Liver (tissue), 9 donors: ENCODE measurements around the gene MAX. TPM values are rescaled to one million over a fixed set of nuclear protein-coding genes. Genes with fewer than 3 reads are reported as not detected.

ENCODE experiments used
- DNase-seq: peaks from one replicate; pipeline ENCODE4 v3.0.0-alpha.2; 2017; ENCODE audit warnings: low spot score
- H3K27ac ChIP-seq, 2 donors: one replicate each; pipeline ENCODE4 v1.7.0; 2013; ENCODE audit warnings: inconsistent platforms in 2 of 2, low read length in 2 of 2, control low read depth in 1 of 2, low read depth in 1 of 2, mild to moderate bottlenecking in 1 of 2
- H3K27me3 ChIP-seq, 4 donors: one replicate each; pipeline versions ENCODE4 v1.6.1 to v1.7.0; 2013; ENCODE audit warnings: low read length in 3 of 4, inconsistent platforms in 1 of 4, mild to moderate bottlenecking in 1 of 4, moderate library complexity in 1 of 4; ENCODE audit not compliant: control insufficient read depth in 4 of 4, insufficient read depth in 4 of 4
- H3K36me3 ChIP-seq, 4 donors: one replicate each; pipeline versions ENCODE4 v1.6.1 to v1.7.0; 2013; ENCODE audit warnings: low read length in 3 of 4, mild to moderate bottlenecking in 3 of 4, low read depth in 1 of 4, moderate library complexity in 1 of 4; ENCODE audit not compliant: control insufficient read depth in 4 of 4, insufficient read depth in 3 of 4
- H3K4me1 ChIP-seq, 4 donors: one replicate each; pipeline versions ENCODE4 v1.6.1 to v1.7.0; 2013; ENCODE audit warnings: low read length in 3 of 4, mild to moderate bottlenecking in 3 of 4, moderate library complexity in 1 of 4; ENCODE audit not compliant: control insufficient read depth in 4 of 4, insufficient read depth in 4 of 4
- H3K4me3 ChIP-seq, 3 donors: one replicate each; pipeline versions ENCODE4 v1.6.1 to v1.7.0; 2013; ENCODE audit warnings: low read length in 3 of 3, control low read depth in 1 of 3, low read depth in 1 of 3, mild to moderate bottlenecking in 1 of 3
- H3K9ac ChIP-seq, 2 donors: one replicate each; pipeline ENCODE4 v1.7.0; 2013; ENCODE audit warnings: low read length in 2 of 2, mild to moderate bottlenecking in 2 of 2, moderate library complexity in 2 of 2, control low read depth in 1 of 2, low read depth in 1 of 2
- H3K9me3 ChIP-seq, 4 donors: one replicate each; pipeline versions ENCODE4 v1.6.1 to v1.7.0; 2013; ENCODE audit warnings: low read length in 3 of 4; ENCODE audit not compliant: control insufficient read depth in 4 of 4
- ATF3 ChIP-seq: IDR thresholded peaks from 2 replicates; pipeline ENCODE4 v1.6.1; 2016; ENCODE audit warnings: antibody characterized with exemption
- CTCF ChIP-seq: fragments of 150-350 bp; IDR thresholded peaks from 2 replicates; pipeline ENCODE4 v1.5.1; 2017; ENCODE audit warnings: improper control_type of control experiment, low read depth, low read length; ENCODE audit not compliant: missing input control
- EGR1 ChIP-seq, 2 donors: IDR thresholded peaks; 2 replicates each; pipeline ENCODE4 v1.6.1; 2016 to 2018; ENCODE audit warnings: antibody characterized with exemption in 2 of 2, low read depth in 2 of 2
- FOXA1 ChIP-seq: IDR thresholded peaks from 2 replicates; pipeline ENCODE4 v1.6.1; 2016; ENCODE audit warnings: antibody characterized with exemption
- HNF4A ChIP-seq, 2 donors: conservative IDR thresholded peaks; 2 replicates each; pipeline ENCODE4 v1.6.1; 2016; ENCODE audit warnings: antibody characterized with exemption in 2 of 2, mild to moderate bottlenecking in 2 of 2
- HNF4G ChIP-seq: IDR thresholded peaks from 2 replicates; pipeline ENCODE4 v1.6.1; 2016; ENCODE audit warnings: antibody characterized with exemption
- JUND ChIP-seq, 2 donors: IDR thresholded peaks; 2 replicates each; pipeline ENCODE4 v1.6.1; 2016; ENCODE audit warnings: antibody characterized with exemption in 2 of 2
- MAX ChIP-seq: IDR thresholded peaks from 2 replicates; pipeline ENCODE4 v1.6.1; 2016; ENCODE audit warnings: antibody characterized with exemption
- NR2F2 ChIP-seq: IDR thresholded peaks from 2 replicates; pipeline ENCODE4 v1.6.1; 2016; ENCODE audit warnings: antibody characterized with exemption
- RAD21 ChIP-seq, 2 donors: IDR thresholded peaks; 2 replicates each; pipeline ENCODE4 v1.6.1; 2016; ENCODE audit warnings: antibody characterized with exemption in 2 of 2, mild to moderate bottlenecking in 2 of 2
- REST ChIP-seq: IDR thresholded peaks from 2 replicates; pipeline ENCODE4 v1.6.1; 2016; ENCODE audit warnings: antibody characterized with exemption, mild to moderate bottlenecking
- RXRA ChIP-seq, 2 donors: IDR thresholded peaks; 2 replicates each; pipeline ENCODE4 v1.6.1; 2017 to 2018; ENCODE audit warnings: antibody characterized with exemption in 2 of 2, mild to moderate bottlenecking in 1 of 2
- SP1 ChIP-seq: IDR thresholded peaks from 2 replicates; pipeline ENCODE4 v1.6.1; 2018; ENCODE audit warnings: antibody characterized with exemption, mild to moderate bottlenecking
- TAF1 ChIP-seq: conservative IDR thresholded peaks from 2 replicates; pipeline ENCODE4 v1.6.1; 2016; ENCODE audit warnings: antibody characterized with exemption, mild to moderate bottlenecking
- YY1 ChIP-seq: IDR thresholded peaks from 2 replicates; pipeline ENCODE4 v1.6.1; 2016; ENCODE audit warnings: antibody characterized with exemption, mild to moderate bottlenecking
- ZBTB33 ChIP-seq: IDR thresholded peaks from 2 replicates; pipeline ENCODE4 v1.6.1; 2016; ENCODE audit warnings: antibody characterized with exemption
- WGBS: extraction: QIAGEN DNeasy Blood & Tissue Kit; methylation state at CpG from one replicate; pipeline ENCODE4 v1.1.7; 2013; 5-methylcytosine and 5-hydroxymethylcytosine counted together
- polyA plus RNA-seq, 2 donors: library from polyadenylated mRNA; stranded (reverse) in 1 of 2; unstranded in 1 of 2; fragments of 200-250 nt in 1 of 2; fragments of >200 nt in 1 of 2; fragmentation: Nextera tagmentation in 1 of 2; extraction: Ambion mirVana in 1 of 2; gene quantifications; one replicate each; pipeline versions ENCODE4 v1.2.1 to v1.2.3, GENCODE V29; 2013 to 2015
- total RNA-seq, 2 donors: library from RNA; depleted of rRNA; stranded (reverse); fragments of >200 nt; gene quantifications; one replicate each; pipeline ENCODE4 v1.2.3, GENCODE V29; 2014
- donor health status: healthy.
- donor health status: healthy.
- donor health status: healthy.
- donor health status: healthy.
- donor health status: healthy.

The MAX gene
- total and polyA plus RNA-seq, 4 donors = 14.8 to 27.0 (median 16.9) TPM

GRCh38 chr14:65062096-65063075 is 39.9 kb downstream of the MAX start:
- H3K9ac ChIP-seq = no peak overlapping the region
- no peaks in the 10 kb centered on the region for H3K4me1 ChIP-seq
- H3K36me3 ChIP-seq = peaks cover 0 to 37% (median 27%) of the 10 kb centered on the region in 4 donors
- H3K9me3 ChIP-seq = no peaks in the 10 kb centered on the region
- H3K27ac ChIP-seq = no peak overlapping the region
- TF ChIP-seq HNF4A (conservative IDR thresholded peaks at IDR 0.05) (no peak), ZBTB33 (no peak), SP1 (no peak), TAF1 (no peak), ATF3 (no peak), EGR1 (IDR thresholded peaks at IDR 0.05; ENCODE audit: low read depth in 2 of 2) (no peak), JUND (IDR thresholded peaks at IDR 0.05) (no peak)
- H3K27me3 ChIP-seq = no peaks in the 10 kb centered on the region
- no peak for DNase-seq
- 96% methylated on average over 16 of the region's 16 CpGs for WGBS
- H3K4me3 ChIP-seq = no peak overlapping the region

GRCh38 chr14:65057695-65058094 is 44.6 kb downstream of the MAX start:
- H3K27ac ChIP-seq = no peak overlapping the region
- H3K9ac ChIP-seq = no peak overlapping the region
- TF ChIP-seq ATF3 = no peak

GRCh38 chr14:65054471-65055085 is 47.7 kb downstream of the MAX start:
- Histone ChIP-seq H3K36me3 (peaks cover 0 to 12% (median 6%) of the 10 kb centered on the region in 4 donors), H3K27me3 (no peaks in the 10 kb centered on the region), H3K9ac (no peak overlapping the region), H3K4me1 (peaks cover 0 to 5% (median 0%) of the 10 kb centered on the region in 4 donors), H3K9me3 (no peaks in the 10 kb centered on the region), H3K27ac (no peak overlapping the region), H3K4me3 (no peak overlapping the region)
- no peak for TF ChIP-seq HNF4G
- TF ChIP-seq TAF1 = no peak
- no peak for TF ChIP-seq MAX
- TF ChIP-seq NR2F2 = no peak
- no peak for TF ChIP-seq REST
- TF ChIP-seq FOXA1 = no peak
- TF ChIP-seq RAD21 (IDR thresholded peaks at IDR 0.05) = no peak
- no peak for TF ChIP-seq JUND (IDR thresholded peaks at IDR 0.05)
- TF ChIP-seq YY1 = no peak
- TF ChIP-seq CTCF = no peak
- no peak for TF ChIP-seq RXRA (IDR thresholded peaks at IDR 0.05)
- no peak for TF ChIP-seq HNF4A (conservative IDR thresholded peaks at IDR 0.05)
- no peak for TF ChIP-seq ATF3
- no peak for DNase-seq
- 88% methylated on average over 23 of the region's 23 CpGs for WGBS

More at GRCh38 chr14:65057695-65058094, 44.6 kb downstream of the MAX start:
- no peak for DNase-seq
- no peaks in the 10 kb centered on the region for H3K27me3 ChIP-seq
- peaks cover 0 to 28% (median 18%) of the 10 kb centered on the region in 4 donors for H3K36me3 ChIP-seq
- H3K4me1 ChIP-seq = peaks cover 0 to 5% (median 0%) of the 10 kb centered on the region in 4 donors
- no peaks in the 10 kb centered on the region for H3K9me3 ChIP-seq
- H3K4me3 ChIP-seq = no peak overlapping the region
